Measurements from ENCODE around the gene SDF2L1. TPM values are rescaled to one million over a fixed set of nuclear protein-coding genes. Genes with fewer than 3 reads are reported as not detected.
A peak's percentile ranks its signal among the peaks of the same experiment; 100 is the strongest.
"Not testable (repeated sequence)": the region's sequence is repeated elsewhere in the genome, so short reads cannot be mapped to it uniquely, and the experiment has no call there.

Gene SDF2L1
- total RNA-seq, 2 donors from 2014 or later = 29.0 to 46.5 TPM

DNA sequence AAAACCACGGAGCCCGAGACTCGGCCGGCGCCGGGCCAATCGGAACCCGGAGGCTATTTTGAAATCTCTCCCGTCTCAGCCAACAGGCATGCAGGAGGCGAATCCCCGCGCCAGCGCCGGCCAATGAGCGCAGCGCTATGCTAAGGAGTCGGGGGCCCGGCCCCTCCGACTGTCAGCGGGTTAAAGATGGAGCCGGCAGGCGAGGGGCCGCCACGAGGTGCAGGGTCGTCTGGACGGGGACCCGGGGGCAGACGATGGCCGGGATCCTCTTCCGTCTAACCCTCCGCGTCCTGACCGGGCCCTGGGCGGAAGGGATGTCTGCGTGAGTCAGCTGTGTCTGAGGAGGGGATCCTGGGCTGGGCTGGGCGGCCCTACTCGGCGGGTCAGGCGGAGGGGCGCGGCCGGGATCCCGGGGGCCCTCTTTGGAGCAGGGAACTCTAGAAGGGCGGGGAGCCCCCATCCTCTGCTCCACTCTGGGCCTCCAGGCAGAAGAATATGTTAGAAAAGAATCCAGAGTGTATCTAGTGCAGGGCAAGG lies 10.0 kb downstream of the SDF2L1 start:
- intact Hi-C loops (cut with DNase I, micrococcal nuclease) = no loop called here
- peak; percentile 94 for ATAC-seq
- DNase-seq = peak; percentile 85 to 91

DNA sequence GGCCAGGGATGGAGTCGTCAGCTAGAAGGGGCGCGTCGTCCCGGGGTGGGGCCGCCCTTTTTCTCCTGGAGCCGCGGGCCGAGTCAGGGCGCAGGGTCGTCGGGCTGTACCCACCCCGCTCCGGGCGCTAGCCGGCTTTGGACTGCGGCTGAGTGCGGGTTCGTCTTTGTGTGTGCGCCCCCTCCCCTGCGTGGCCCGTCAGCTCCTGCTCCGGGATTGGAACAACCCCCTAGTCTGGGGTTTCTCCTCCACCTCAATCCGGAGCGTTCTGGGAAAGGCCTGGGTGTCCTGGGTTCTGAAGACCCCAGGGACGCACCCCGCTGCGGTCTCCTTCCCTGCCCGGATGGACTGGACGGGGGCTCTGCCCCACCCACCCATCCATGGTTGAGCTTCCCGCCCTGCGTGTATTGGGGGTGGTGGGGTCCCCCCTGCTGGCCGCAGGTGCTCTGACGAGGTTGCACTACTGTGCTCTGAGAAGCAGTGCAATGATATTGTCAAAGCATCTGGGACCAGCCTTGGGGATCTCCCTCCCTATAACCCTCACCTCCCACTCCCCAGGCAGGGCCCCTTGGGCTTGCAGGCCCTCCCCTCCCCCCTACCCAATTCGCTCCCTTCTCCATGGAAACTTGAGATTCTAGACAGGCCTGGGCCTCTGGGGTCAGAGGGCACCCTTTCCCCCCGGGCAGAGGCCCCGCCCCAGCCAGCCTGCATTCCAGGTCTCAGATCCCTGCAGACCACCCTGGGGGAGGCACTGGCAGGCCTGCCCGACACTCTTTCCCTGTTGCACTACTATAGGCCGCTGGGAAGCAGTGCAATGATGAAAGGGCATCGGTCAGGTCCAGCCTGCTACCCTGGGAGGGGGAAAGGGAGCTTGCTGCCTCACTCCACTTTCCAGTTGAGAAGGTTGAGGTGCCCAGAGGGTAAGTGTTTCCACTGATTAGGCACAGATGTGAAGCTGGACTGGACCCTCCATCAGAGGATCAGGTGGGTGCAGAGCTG lies 10.7 kb downstream of the SDF2L1 start:
- ATAC-seq (no peak), DNase-seq (no peak)
- intact Hi-C loops (cut with DNase I, micrococcal nuclease) = no loop called here

DNA sequence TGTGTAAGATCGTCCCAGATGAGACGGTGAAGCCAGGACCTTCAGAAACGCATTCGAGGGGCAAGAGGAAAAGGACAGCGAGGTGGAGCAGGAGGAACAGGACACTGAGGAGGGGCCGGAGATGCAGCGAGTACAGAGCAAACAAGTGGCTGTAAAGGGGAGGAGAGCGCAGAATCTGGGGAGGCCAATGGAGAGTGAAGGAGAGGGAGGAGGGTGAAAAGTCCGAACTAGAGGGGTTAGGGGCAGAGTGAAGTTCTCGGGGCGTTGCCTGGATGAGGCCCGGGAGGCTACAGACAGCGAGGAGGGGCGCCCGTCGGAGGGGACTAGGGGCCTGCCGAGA lies 14.9 kb downstream of the SDF2L1 start:
- intact Hi-C loops (cut with DNase I, micrococcal nuclease) = no loop called here
- DNase-seq (no peak), ATAC-seq (peak; percentile 3)

DNA sequence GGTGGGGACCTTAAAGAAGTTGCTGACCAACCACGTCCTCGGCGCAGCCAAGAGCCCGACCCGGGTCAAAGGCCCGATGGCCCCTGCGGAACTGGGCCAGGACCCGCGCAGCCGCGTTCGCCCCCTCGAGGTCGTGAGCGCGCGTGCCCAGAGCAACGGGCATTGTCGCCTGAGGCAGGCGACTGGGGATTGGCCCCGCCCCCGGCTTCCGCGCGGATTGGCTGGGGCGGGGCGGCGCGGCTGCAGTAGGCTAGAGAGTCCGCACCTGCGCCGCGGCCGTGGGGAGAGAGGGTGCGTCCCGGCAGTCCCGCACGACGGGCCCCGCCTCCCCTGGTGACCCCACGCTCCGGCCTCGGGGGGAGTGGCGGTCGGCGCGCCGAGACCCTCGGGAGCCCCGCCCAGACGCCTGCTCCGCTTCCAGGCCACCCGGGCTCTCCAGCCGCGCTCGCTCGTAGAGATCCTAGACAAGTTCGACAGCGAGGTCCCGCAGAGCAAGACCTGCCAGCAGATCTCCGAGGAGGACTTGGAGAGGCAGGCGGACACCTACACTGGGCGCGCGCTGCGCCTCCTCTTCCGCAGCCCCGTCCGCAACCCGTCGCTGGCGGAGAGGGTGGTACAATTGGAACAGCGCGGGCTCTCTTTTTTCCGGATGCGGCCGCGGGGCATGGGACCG lies 15.4 kb downstream of the SDF2L1 start:
- DNase-seq (peak; percentile 78 to 89), ATAC-seq (peak; percentile 95)
- intact Hi-C loops (cut with DNase I, micrococcal nuclease) = no loop called here

DNA sequence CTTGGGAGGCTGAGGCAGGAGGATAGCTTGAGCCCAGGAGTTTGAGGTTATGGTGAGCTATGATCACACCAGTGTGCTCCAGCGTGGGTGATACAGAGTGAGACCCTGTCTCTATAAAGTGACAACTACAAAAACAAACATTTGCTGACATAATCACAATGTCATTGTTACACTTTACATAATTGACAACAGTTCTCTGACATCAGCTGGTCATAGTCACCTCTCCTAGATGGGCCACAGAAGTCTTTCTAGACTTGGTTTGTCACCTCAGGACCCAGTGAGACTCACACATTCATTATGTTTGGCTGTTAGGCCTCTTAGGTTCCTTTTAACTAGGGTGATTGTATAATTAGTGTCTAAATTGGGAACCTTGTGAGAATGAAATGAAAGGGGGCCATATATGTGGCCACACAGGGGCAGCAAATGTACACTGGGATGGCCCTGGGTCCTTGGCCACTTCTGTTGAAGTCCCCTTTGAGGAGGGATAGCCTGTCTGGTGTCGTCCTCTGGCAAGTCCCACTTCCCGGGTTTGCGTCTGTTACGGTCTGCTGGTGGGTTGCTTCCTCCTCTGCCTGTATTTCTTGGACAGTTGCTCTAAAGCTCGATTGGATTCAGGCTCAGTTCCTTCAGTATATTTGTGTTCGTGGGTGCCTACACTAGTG lies 17.9 kb downstream of the SDF2L1 start:
- intact Hi-C loops (cut with DNase I, micrococcal nuclease) = no loop called here
- DNase-seq (no peak), ATAC-seq (no peak)

DNA sequence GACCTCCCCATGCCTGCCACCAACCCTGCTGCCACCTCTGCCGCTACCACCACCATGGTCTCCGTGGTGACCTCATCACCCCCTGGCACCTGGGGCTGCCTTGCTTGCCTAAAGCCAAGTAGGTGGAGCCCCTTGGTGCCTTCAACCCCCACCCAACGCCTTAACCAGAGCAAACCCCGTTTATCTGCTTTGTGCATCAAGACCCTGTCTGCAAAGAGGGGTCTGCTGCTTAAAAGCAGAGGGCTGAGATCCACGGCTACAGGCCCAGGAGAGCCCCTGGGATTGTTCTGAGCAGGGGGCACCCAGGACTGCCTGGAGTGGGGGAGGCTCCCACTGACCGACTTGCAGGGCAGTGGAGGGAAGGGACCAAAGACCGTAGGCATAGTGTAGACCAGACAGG lies 18.8 kb downstream of the SDF2L1 start:
- ATAC-seq = no peak
- no peak for DNase-seq
- intact Hi-C loops (cut with DNase I, micrococcal nuclease) = no loop called here

DNA sequence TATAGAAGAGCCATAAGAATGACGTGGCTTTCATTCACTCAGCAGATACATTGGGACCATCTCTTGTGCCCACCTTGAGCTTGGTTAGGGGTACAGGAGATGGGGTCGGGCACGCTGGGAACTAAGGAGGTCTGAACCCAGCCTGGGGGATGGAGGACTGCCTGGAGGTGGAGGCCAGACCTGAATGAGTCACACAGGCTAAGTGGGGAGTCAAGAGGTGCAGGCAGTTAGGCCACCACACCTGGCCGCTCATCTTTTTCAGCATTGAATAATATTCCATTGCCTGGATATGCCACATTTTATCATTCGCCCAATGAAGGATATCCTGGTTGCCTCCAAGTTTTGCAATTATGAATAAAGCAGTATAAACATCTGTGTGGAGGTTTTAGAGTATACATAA lies 19.9 kb downstream of the SDF2L1 start:
- ATAC-seq (no peak), DNase-seq (no peak)
- intact Hi-C loops (cut with DNase I, micrococcal nuclease) = no loop called here

DNA sequence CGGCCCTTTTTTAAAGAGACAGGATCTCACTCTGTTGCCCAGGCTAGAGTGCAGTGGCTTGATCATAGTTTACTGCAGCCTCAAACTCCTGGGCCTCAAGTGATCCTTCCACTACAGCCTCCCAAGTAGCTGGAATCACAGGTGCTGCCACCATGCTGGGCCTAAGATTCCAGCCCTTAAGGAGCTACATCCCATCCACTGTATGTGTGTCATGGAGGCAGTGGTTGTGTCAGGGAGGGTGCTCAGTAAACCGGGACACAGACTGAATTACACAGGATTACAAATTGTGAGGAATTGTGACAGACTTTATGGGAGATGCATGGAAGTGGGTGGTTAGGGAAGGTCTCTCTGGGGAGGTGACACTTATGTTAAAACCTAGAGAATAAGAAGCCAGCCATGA lies 21.6 kb downstream of the SDF2L1 start:
- intact Hi-C loops (cut with DNase I, micrococcal nuclease) = no loop called here
- DNase-seq = no peak
- no peak for ATAC-seq

DNA sequence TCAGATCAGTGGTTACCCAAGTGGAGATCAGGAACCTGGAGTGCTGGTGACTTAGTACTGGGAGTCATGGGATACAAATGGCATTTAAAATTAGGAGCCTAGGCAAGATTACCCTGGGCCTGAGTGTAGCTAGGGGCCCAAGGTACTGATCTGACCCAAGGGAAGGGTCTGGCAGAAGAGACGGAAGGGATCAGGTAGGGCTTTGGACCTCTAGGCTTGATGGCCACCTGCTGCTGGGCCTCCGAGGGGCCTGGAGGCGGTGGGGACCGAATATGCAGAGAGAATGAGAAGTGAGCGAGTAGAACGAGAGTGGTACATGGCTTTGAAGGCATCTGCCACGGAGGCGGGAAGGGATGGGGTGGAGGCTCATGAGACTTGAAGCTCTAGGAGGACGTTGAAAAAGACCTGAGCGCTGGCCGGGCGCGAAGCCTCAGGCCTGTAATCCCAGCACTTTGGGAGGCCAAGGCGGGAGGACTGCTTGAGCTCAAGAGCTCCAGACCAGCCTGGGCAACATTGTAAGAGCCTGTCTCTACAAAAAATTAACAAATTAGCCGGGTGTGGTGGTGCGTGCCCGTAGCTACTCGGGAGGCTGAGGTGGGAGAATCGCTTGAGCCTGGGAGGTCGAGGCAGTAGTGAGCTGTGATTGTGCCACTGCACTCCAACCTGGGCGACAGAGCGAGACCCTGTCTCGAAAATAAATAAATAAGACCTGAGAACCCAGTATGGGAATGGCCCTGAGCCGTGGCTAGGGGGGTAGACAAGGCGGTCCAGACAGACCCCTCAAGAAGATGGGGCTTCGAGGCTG lies 23.1 kb downstream of the SDF2L1 start:
- ATAC-seq = no peak
- intact Hi-C loops (cut with DNase I, micrococcal nuclease) = no loop called here
- DNase-seq = peak in 1 of 2 donors; percentile 19

DNA sequence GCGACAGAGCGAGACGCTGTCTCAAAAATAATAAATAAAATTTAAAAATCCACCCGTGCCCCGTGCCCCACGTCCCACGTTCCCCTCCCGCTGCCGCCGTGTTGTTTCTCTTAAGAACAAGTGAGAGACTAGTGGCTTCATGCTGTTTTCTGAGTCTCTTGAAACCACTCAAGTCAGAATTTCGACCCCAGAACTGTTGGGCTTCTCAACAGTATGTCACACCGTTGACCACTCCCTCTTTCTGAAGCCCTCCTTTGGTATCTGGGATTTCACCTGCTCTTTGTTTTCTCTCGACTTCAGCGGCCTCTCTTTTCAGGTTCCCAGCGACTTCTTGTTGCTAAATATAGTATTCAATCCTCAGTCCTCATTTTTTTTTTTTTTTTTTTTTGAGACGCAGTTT lies 24.7 kb downstream of the SDF2L1 start:
- ATAC-seq (no peak), DNase-seq (peak in 1 of 2 donors; percentile 31)
- intact Hi-C loops (cut with DNase I, micrococcal nuclease) = no loop called here

DNA sequence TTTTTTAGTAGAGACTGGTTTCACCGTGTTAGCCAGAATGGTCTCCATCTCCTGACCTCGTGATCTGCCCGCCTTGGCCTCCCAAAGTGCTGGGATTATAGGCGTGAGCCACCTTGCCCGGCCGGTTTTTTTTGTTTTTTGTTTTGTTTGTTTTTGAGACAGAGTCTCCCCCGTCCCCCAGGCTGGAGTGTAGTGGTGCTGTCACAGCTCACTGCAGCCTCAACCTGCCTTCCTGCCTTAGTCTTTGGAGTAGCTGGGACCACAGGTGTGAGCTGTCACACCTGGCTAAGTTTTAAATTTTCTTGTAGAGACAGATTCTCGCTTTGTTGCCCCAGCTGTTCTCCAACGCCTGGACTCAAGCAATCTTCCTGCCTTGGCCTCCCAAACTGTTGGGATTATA lies 26.9 kb downstream of the SDF2L1 start:
- no peak for DNase-seq
- no peak for ATAC-seq
- intact Hi-C loops (cut with DNase I, micrococcal nuclease) = no loop called here

DNA sequence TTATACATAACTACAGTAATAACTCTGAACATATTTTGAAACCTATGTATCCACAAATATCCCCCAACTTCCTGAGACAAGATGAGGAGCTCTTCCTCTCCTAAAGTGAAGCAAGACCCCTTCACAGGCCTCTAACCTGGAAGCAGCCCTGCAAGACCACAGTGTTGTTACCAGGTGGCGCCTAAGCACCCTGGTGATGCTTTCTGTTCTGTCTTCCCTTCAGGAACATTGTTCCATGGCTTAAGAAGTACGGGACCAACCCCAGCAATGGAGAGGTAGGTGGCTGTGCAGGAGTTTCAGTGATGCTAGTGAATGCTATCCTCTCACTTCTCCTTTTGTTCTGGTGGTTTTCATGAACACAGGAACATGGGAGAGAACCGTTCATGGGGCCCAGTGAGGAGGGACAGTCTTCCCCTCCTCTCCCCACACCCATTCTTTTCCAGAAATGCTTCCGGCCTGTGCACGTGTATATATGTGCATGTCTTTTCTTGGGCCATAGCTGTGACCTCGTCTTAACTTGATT lies 30.1 kb downstream of the SDF2L1 start:
- DNase-seq (no peak), ATAC-seq (no peak)
- intact Hi-C loops (cut with DNase I, micrococcal nuclease) = no loop called here

DNA sequence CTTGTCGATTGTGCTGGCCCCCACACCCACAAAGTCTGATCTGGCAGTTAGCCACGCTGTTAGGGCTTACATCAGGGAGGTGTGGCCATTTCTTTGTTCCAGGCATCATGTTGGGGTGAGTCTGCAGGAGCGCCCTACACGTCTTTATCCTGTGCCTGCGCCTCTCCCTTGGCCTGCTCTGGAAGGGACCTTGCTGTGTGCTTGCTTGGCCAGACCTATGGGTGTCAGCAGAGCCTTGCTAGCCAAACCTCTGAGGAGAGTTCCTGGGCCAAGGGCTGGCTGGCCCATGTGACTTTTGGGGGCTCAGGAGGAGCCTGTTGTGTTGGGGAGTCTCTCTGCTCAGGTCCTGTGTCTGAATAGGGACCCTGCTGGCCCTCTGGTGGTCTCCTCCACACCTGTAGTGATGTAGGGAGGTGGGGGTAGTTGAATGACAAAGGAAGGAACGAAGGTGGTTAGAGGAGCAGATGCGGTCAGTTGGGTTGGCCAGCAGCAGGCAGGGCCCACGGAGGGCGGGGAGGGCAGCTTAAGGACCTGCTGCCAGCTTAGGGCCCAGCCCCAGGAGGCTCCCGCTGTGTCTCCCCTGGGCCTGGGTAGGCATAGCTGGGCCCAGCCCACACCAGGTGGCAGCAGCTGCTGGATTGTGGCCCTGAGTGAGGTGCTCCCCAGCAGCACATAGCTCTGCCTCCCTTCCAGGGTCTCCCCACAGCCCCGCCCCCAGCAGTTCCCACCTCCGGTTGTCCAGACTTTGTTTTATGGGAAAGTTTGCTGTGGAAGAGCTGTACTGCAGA lies 31.6 kb downstream of the SDF2L1 start:
- DNase-seq (no peak), ATAC-seq (no peak)
- intact Hi-C loops (cut with DNase I, micrococcal nuclease) = no loop called here

DNA sequence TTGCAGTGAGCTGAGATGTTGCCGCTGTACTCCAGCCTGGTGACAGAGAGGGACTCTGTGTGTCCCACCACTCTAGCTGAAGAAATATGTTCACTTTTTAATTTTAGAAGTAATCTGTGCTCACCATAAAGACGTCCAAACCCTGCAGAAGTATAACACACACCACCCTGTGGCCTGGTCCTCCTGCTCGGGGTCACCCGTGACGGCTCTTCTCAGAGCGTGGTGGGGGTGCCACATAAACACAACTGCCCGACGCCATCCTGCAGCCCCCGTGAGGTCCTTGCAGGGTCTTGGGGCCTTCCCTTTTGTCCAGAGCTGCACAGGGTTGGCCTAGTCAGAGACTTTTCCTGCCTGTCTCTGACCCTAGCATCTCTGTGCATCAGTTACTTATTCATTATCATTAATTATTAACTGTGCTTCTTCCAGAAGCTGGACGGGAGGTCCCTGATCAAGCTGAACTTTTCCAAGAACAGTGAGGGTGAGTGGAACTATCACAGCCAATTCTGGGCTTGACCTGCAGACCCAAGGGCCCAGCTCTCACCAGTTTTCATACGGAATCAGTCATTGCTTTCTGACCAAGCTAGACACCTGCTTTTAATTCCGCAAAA lies 32.6 kb downstream of the SDF2L1 start:
- intact Hi-C loops (cut with DNase I, micrococcal nuclease) = no loop called here
- ATAC-seq (no peak), DNase-seq (no peak)

DNA sequence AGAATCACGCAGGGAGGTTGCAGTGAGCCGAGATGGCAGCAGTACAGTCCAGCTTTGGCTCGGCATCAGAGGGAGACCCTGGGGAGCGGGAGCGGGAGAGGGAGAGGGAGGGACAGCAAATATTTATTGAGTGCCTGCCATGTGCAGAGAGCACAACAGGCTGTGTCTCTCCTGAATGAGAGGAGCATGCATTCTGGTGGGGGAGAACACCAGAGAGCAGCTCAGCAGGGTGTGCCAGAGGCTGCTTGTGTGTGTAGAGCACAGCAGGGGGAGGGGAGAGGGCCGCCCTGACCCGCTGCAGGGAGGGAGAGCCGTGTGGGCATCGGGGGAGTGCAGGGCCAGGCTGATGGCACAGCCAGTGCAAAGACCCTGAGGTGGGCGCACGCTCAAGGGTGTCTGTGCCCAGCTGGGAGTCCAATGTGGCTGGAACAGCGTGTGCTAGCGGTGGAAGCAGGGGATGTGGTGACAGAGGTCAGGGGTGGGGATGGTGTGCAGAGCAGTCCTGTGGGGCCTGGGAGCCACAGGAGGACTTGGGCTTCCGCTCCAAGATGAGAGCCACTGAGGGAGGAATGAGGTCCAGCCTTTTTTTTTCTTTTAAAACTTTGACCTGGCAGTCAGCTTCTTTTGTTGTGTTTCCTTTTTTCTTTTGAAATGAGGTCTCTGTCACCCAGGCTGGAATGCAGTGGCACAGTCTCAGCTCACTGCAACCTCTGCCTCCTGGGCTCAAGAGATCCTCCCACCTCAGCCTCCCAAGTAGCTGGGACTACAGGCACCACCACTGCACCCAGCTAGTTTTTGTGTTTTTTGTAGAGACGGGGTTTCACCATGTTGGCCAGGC lies 35.7 kb downstream of the SDF2L1 start:
- intact Hi-C loops (cut with DNase I, micrococcal nuclease) = no loop called here
- DNase-seq (no peak), ATAC-seq (no peak)

DNA sequence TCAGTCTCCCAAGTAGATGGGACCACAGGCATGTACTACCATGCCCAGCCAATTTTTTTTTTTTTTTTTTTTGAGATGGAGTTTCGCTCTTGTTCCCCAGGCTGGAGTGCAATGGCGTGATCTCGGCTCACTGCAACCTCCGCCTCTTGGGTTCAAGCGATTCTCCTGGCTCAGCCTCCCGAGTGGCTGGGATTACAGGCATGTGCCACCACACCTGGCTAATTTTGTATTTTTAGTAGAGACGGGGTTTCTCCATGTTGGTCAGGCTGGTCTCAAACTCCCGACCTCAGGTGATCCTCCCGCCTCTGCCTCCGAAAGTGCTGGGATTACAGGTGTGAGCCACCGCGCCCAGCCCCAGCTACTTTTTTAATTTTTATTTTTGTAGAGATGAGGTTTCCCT lies 36.7 kb downstream of the SDF2L1 start:
- DNase-seq; intact Hi-C loops (cut with DNase I, micrococcal nuclease); ATAC-seq: not testable (repeated sequence)

DNA sequence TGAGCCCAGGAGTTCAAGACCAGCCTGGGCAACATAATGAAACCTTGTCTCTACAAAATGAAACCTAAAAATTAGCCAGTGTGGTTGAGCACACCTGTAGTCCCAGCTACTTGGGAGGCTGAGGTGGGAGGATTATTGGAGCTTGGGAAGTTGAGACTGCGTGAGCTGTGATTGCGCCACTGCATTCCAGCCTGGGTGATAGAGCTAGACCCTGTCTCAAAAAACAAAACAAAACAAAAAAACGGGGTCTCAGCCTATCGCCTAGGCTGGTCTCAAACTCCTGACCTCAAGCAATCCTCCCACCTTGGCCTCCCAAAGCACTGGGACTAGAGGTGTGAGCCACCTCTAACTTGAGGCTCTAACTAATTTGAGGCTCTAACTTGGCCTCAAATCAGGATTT lies 37.3 kb downstream of the SDF2L1 start:
- ATAC-seq (no peak), DNase-seq (no peak)
- intact Hi-C loops (cut with DNase I, micrococcal nuclease) = no loop called here

All from left colon (tissue), 2 donors.